Esophagus squamous epithelium (tissue), 4 donors: ENCODE results near the gene ANKRD28.

ENCODE experiments used
- POLR2A ChIP-seq, 4 donors: fragments of 450-650 bp; IDR thresholded peaks; one replicate each; pipeline ENCODE4 v1.6.1; 2017; ENCODE audit warnings: antibody characterized with exemption in 4 of 4, mild to moderate bottlenecking in 4 of 4, moderate library complexity in 3 of 4
- TF ChIP-seq, protein P1 (sequence below), 6 experiments: fragments of 450-650 bp in 4 of 6; fragments of 200-600 bp in 2 of 6; sonication (generic) in 2 of 6; IDR thresholded peaks; one replicate each; pipeline ENCODE4 v1.5.1; 2016 to 2019; ENCODE audit warnings: antibody characterized with exemption in 6 of 6, mild to moderate bottlenecking in 4 of 6, moderate library complexity in 4 of 6

DNA sequence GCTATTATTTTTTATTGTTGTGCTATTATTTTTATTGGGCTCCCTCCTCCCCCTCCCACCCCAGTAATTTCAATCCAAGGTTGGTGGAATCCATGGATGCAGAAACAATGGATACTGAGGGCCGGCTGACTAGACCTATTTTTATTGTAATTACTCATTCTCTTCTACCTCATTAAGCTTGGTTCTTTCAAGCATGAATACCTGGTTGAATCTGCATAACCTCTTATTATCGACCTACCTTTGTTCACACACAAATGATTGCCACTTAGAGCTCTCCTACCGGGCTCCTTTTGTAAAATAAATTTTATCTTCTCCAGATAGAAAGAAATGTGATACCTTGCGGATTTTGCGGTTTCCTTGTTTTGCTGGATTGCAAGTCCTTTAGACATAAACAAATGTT is 164.6 kb downstream of the ANKRD28 start:
- TF ChIP-seq, protein P1, sequence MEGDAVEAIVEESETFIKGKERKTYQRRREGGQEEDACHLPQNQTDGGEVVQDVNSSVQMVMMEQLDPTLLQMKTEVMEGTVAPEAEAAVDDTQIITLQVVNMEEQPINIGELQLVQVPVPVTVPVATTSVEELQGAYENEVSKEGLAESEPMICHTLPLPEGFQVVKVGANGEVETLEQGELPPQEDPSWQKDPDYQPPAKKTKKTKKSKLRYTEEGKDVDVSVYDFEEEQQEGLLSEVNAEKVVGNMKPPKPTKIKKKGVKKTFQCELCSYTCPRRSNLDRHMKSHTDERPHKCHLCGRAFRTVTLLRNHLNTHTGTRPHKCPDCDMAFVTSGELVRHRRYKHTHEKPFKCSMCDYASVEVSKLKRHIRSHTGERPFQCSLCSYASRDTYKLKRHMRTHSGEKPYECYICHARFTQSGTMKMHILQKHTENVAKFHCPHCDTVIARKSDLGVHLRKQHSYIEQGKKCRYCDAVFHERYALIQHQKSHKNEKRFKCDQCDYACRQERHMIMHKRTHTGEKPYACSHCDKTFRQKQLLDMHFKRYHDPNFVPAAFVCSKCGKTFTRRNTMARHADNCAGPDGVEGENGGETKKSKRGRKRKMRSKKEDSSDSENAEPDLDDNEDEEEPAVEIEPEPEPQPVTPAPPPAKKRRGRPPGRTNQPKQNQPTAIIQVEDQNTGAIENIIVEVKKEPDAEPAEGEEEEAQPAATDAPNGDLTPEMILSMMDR (IDR thresholded peaks at IDR 0.05): no peak
- no peak for TF ChIP-seq POLR2A (IDR thresholded peaks at IDR 0.05)
